H1 (cell line): ENCODE measurements around the gene TARBP2. TPM values are rescaled to one million over a fixed set of nuclear protein-coding genes. Genes with fewer than 3 reads are reported as not detected.

Source experiments
- ASH2L ChIP-seq: fragments of 200-600, 300-600 bp; sonication (generic); IDR thresholded peaks from one replicate; pipeline ENCODE4 v1.7.1; 2017; ENCODE audit warnings: low read length
- CHD1 ChIP-seq: IDR thresholded peaks from 2 replicates; pipeline ENCODE4 v1.6.1; 2012; ENCODE audit warnings: low read depth, low read length, improper control_type of control experiment
- CREB1 ChIP-seq: IDR thresholded peaks from 2 replicates; pipeline ENCODE4 v1.6.1; 2012; ENCODE audit warnings: inconsistent platforms
- GTF2F1 ChIP-seq: IDR thresholded peaks from 2 replicates; pipeline ENCODE4 v1.6.1; 2012; ENCODE audit warnings: low read depth, low read length, improper control_type of control experiment, borderline replicate concordance
- NANOG ChIP-seq: IDR thresholded peaks from 2 replicates; pipeline ENCODE4 v1.6.1; 2011; ENCODE audit warnings: low read length, low read depth, mild to moderate bottlenecking, inconsistent platforms; ENCODE audit not compliant: insufficient read depth, poor library complexity, severe bottlenecking
- POLR2A ChIP-seq, 2 experiments: IDR thresholded peaks; 1 replicate in 1 of 2; 2 replicates in 1 of 2; pipeline ENCODE4 v1.6.1; 2011; ENCODE audit warnings: low read depth in 2 of 2, low read length in 2 of 2, mild to moderate bottlenecking in 2 of 2; ENCODE audit errors: control extremely low read depth in 1 of 2
- POLR2AphosphoS5 ChIP-seq: IDR thresholded peaks from 2 replicates; pipeline ENCODE4 v1.6.1; 2011; ENCODE audit warnings: low read depth, low read length
- POU5F1 ChIP-seq: IDR thresholded peaks from 2 replicates; pipeline ENCODE4 v1.6.1; 2011; ENCODE audit warnings: low read depth, mild to moderate bottlenecking, low read length, moderate library complexity
- RAD21 ChIP-seq, 2 experiments: IDR thresholded peaks in 1 of 2; conservative IDR thresholded peaks in 1 of 2; 2 replicates each; pipeline ENCODE4 v1.6.1; 2011; ENCODE audit warnings: low read depth in 2 of 2, low read length in 2 of 2, improper control_type of control experiment in 1 of 2, inconsistent platforms in 1 of 2, mild to moderate bottlenecking in 1 of 2, moderate library complexity in 1 of 2
- SIX5 ChIP-seq: IDR thresholded peaks from 2 replicates; pipeline ENCODE4 v1.6.1; 2011; ENCODE audit warnings: mild to moderate bottlenecking, low read depth, low read length
- SP2 ChIP-seq: IDR thresholded peaks from 2 replicates; pipeline ENCODE4 v1.6.1; 2012; ENCODE audit warnings: mild to moderate bottlenecking, low read length, inconsistent platforms
- SRF ChIP-seq: IDR thresholded peaks from 2 replicates; pipeline ENCODE4 v1.6.1; 2011; ENCODE audit warnings: mild to moderate bottlenecking, low read depth, low read length, moderate library complexity
- TAF1 ChIP-seq: IDR thresholded peaks from 2 replicates; pipeline ENCODE4 v1.6.1; 2011; ENCODE audit warnings: mild to moderate bottlenecking, low read depth, low read length
- TAF7 ChIP-seq: optimal IDR thresholded peaks from 2 replicates; pipeline ENCODE3; 2011; ENCODE audit warnings: low read depth, mild to moderate bottlenecking, inconsistent platforms, low read length, moderate library complexity, borderline replicate concordance
- TBP ChIP-seq: IDR thresholded peaks from 2 replicates; pipeline ENCODE4 v1.6.1; 2011; ENCODE audit warnings: low read depth, low read length, improper control_type of control experiment
- ZNF274 ChIP-seq: IDR thresholded peaks from 2 replicates; pipeline ENCODE4 v1.7.0; 2012; ENCODE audit warnings: low read length, borderline replicate concordance; ENCODE audit errors: extremely low read depth
- polyA plus RNA-seq, 7 experiments: library from polyadenylated mRNA; depleted of rRNA in 3 of 7; stranded (reverse) in 5 of 7; unstranded in 2 of 7; fragments of >200 nt in 5 of 7; fragments of 200-250 nt in 2 of 7; gene quantifications; 1 replicate in 5 of 7; 2 replicates in 1 of 7; 4 replicates in 1 of 7; pipeline versions ENCODE4 v1.2.1 to v1.2.3, GENCODE V29; 2011 to 2013; ENCODE audit warnings: missing spikeins in 2 of 7, mixed read lengths in 2 of 7
- total RNA-seq: library from RNA; stranded (reverse); fragmentation: NEBNext Ultra II Directional; extraction: Animal tissue kit (Norgen Biotek cat#: 25700); gene quantifications from 2 replicates; pipeline ENCODE4 v1.2.1, GENCODE V29; 2021

The TARBP2 gene
- total and polyA plus RNA-seq, 2 of the 8 experiments (the other 6 are each of a cell fraction or from before 2014, with no cell fraction given): 69.9 to 122 TPM

DNA sequence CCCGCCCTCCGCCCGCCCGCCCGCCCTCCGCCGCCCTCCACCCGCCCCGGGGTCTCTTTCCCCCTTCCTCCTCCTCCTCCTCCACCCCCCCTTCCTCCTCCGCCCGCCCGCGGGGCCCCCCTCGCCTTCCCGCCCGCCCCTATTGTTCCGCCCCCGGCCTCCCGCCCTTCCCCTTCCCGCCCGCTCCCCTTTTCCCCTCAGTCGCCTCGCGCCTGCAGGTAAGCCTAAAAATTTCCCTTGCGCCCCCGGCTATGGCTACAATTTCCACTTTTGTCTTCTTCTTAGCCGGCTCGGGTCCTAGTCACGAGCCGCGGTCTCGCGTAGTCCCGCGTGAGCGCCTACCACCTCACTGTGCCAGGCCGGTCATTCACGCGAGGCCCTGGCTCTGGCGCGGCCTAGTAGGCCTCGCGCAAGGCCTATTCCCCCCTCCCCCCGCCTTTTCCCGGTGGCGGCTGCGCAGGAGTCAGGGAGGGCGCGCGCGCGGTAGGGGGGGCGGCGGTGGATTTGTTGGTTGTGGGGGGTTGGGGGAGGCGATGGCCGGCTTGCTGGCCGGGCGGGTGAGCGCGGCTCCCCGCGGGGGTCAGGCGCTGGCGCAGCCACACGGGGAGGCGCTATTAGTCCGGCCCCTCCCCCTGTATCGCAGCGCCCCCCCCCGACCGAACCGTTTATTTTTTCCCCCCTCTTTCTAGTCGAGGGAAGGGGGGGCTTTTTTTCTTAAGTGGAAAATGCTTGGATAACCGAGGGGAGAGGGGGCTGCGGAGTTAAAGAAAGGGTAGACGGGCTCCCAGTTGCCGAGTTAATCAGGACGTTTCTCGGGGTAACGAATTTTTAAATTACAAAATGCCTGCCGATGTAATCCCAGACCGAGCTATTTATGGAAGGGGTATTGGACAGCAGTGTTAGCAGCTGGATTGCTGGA is 48.7 kb upstream of the TARBP2 start (continued):
- no peak for TF ChIP-seq GTF2F1
- TF ChIP-seq CHD1: peak; percentile 74
- TF ChIP-seq SIX5: no peak
- TF ChIP-seq ASH2L: peak; percentile 93
- TF ChIP-seq POU5F1: 0 out of 2 replicates have a peak, but pooled peaks have one; percentile 15
- no peak for TF ChIP-seq SRF
- TF ChIP-seq RAD21 (IDR thresholded peaks at IDR 0.05 in 1 of 2, conservative IDR thresholded peaks at IDR 0.05 in 1 of 2; ENCODE audit: low read depth in 2 of 2, low read length in 2 of 2): no peak
- peak; percentile 70 for TF ChIP-seq TAF1
- TF ChIP-seq POLR2AphosphoS5: peak; percentile 77
- no peak for TF ChIP-seq TBP
- TF ChIP-seq POLR2A (IDR thresholded peaks at IDR 0.05; ENCODE audit: control extremely low read depth in 1 of 2, low read depth in 2 of 2, low read length in 2 of 2): peak; percentile 77 to 87
- TF ChIP-seq NANOG: peak; percentile 15
- TF ChIP-seq SP2: no peak
- TF ChIP-seq ZNF274: no peak
- TF ChIP-seq CREB1: peak; percentile 71
- peak; percentile 81 for TF ChIP-seq TAF7
